HG02610 (cell line): Measurements from ENCODE around the gene PPP3R1.
A peak's percentile ranks its signal among the peaks of the same experiment; 100 is the strongest.

Source experiments
- ATAC-seq: cut with Tn5 transposase; IDR thresholded peaks from one replicate; pipeline ENCODE4 v1.9.1; 2021; ENCODE audit warnings: mild to moderate bottlenecking, moderate library complexity; ENCODE audit not compliant: unreplicated experiment

The PPP3R1 gene

GRCh38 chr2:68157002-68157401, 95.3 kb downstream of the PPP3R1 start:
- ATAC-seq: peak; percentile 24

DNA sequence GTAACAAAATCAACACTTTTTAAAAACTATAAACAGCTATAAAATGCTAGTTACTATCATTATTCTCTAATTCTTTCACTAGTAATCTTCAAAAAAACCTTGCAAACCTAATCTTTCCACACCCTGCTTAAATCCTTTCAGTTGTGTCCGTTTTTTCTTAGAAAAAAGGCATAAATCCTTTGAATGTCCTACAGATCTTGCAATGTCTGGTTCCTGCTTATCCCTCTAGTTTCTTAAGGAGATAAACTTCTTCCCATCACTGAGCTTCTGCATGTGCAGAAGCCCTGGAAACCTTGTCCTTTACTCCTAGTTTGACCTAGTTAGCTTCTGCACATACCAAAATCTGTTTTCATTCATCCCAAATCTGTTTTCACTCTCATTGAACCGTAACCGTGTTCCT, 95.9 kb downstream of the PPP3R1 start:
- no peak for ATAC-seq

GRCh38 chr2:68155618-68156017, 96.7 kb downstream of the PPP3R1 start:
- no peak for ATAC-seq

- no peak for ATAC-seq
Observed at GRCh38 chr2:68152681-68153347, 99.5 kb downstream of the PPP3R1 start.

DNA sequence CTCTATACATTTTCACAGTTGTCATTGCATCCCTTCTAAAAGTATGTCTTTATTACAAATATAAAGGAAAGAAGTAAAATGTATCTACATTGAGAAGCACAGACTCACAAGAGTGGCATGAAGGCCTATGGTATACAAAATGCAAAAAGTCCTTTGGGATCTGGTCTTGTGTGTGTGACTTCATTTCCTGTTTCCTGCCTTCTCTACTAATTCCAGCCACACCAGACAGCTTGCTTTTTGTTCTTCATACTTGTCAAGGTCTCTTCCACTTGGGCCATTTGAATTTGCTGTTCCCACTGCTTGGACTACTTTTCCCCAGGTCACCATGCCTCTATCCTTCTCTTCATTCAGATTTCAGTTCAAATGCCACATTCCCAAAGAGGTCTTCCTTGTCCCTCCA, 101.3 kb downstream of the PPP3R1 start:
- no peak for ATAC-seq

- no peak for ATAC-seq
Observed at GRCh38 chr2:68141875-68142274, 110.5 kb downstream of the PPP3R1 start.

- ATAC-seq: no peak
Observed at GRCh38 chr2:68135448-68136320, 116.6 kb downstream of the PPP3R1 start.

- ATAC-seq: no peak
Observed at GRCh38 chr2:68134554-68134953, 117.8 kb downstream of the PPP3R1 start.

DNA sequence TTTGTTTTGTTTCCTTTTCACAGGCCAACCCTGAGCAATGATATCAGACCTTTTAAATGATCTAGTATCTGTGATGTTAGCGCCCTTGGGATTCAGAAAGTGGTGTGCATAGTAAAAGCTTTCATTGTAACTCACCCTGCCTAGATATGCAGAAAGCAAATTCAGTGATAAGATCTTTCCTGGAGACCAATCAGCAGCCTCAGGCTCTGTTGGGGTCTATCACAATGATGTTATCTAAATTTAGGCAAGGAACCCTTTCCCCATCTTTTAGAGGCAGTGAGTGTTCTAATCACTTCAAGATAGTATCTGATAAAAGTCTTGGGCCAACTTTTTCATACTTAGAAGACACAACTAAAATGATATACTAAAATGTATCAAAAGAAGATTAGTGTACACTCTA, 118.2 kb downstream of the PPP3R1 start:
- ATAC-seq: no peak
